Measurements from ENCODE around the gene RUVBL1.

- TF ChIP-seq CTCF (IDR thresholded peaks at IDR 0.05) (no peak), POLR2AphosphoS5 (IDR thresholded peaks at IDR 0.05) (no peak), POLR2A (IDR thresholded peaks at IDR 0.05) (no peak), EP300 (IDR thresholded peaks at IDR 0.05) (no peak)
Observed at GRCh38 chr3:128094295-128095151, 29.1 kb downstream of the RUVBL1 start.
